Head of caudate nucleus (tissue), 42 donors: ENCODE data around the gene SLC11A1.

Experiments used
- DNase-seq, 42 donors: peaks; one replicate each; pipeline versions ENCODE4 v3.0.0 to v3.0.0-alpha.2; 2020 to 2021; ENCODE audit warnings: mixed read lengths in 7 of 42
- intact Hi-C: fragments of 100-400 bp; cut with DNase I; formaldehyde crosslinking; loops from one replicate; pipeline ENCODE4 v1.15.0; 2022

Gene SLC11A1

GRCh38 chr2:218445602-218446001 lies 63.5 kb downstream of the SLC11A1 start:
- intact Hi-C loops: no loop called here
- no peak for DNase-seq
